Right atrium auricular region (tissue), 2 donors: Measurements from ENCODE around the gene KCNF1. TPM values are rescaled to one million over a fixed set of nuclear protein-coding genes. Genes with fewer than 3 reads are reported as not detected.
A peak's percentile ranks its signal among the peaks of the same experiment; 100 is the strongest.

Experiments used
- DNase-seq: peaks from one replicate; pipeline ENCODE4 v3.0.0-alpha.2; 2019; ENCODE audit warnings: low spot score
- H3K27ac ChIP-seq, 2 donors: fragments of 200-600 bp; sonication (generic); 1 replicate in 1 of 2; 2 replicates in 1 of 2; pipeline ENCODE4 v1.5.1; 2016 to 2019
- H3K27me3 ChIP-seq, 2 donors: fragments of 200-600 bp; sonication (generic); one replicate each; pipeline versions ENCODE4 v1.5.1 to v1.6.0; 2017 to 2019
- H3K36me3 ChIP-seq: fragments of 200-600 bp; sonication (generic); one replicate; pipeline ENCODE4 v1.5.1; 2016
- H3K4me1 ChIP-seq, 2 donors: fragments of 200-600 bp; sonication (generic); one replicate each; pipeline versions ENCODE4 v1.5.1 to v1.6.0; 2017 to 2019
- H3K4me3 ChIP-seq, 2 donors: fragments of 200-600 bp; sonication (generic); 1 replicate in 1 of 2; 2 replicates in 1 of 2; pipeline ENCODE4 v1.5.1; 2017 to 2019; ENCODE audit warnings: mild to moderate bottlenecking in 1 of 2, moderate library complexity in 1 of 2
- H3K9me3 ChIP-seq, 2 donors: fragments of 200-600 bp; sonication (generic); one replicate each; pipeline ENCODE4 v1.5.1; 2019
- CTCF ChIP-seq, 2 donors: fragments of 200-600 bp; sonication (generic); IDR thresholded peaks; one replicate each; pipeline ENCODE4 v1.5.1; 2019; ENCODE audit warnings: antibody characterized with exemption in 2 of 2
- total RNA-seq, 2 donors: library from RNA; depleted of rRNA; stranded (reverse); fragments of >200 nt; gene quantifications; one replicate each; pipeline ENCODE4 v1.1.0, GENCODE V29; 2016

Gene KCNF1
- total RNA-seq, 2 donors from 2014 or later, result 0.30 to 0.94 TPM

- Histone ChIP-seq H3K9me3 (no peaks in the 10 kb centered on the region), H3K36me3 (no peaks in the 10 kb centered on the region), H3K4me1 (peaks cover 0 to 22% of the 10 kb centered on the region in 2 donors), H3K27me3 (no peaks in the 10 kb centered on the region), H3K27ac (no peak overlapping the region), H3K4me3 (no peak overlapping the region)
- DNase-seq, result no peak
- no peak for TF ChIP-seq CTCF (IDR thresholded peaks at IDR 0.05)
These were observed 4.1 kb downstream of the KCNF1 start for GRCh38 chr2:10915731-10916276.

GRCh38 chr2:10916953-10917352 lies 5.2 kb downstream of the KCNF1 start:
- H3K36me3 ChIP-seq, result no peaks in the 10 kb centered on the region
- no peaks in the 10 kb centered on the region for H3K9me3 ChIP-seq
- H3K27me3 ChIP-seq, result no peaks in the 10 kb centered on the region
- peaks cover 0 to 16% of the 10 kb centered on the region in 2 donors for H3K4me1 ChIP-seq
- TF ChIP-seq CTCF (IDR thresholded peaks at IDR 0.05), result no peak
- H3K27ac ChIP-seq, result no peak overlapping the region
- DNase-seq, result no peak
- no peak overlapping the region for H3K4me3 ChIP-seq

GRCh38 chr2:10917927-10918326 lies 6.2 kb downstream of the KCNF1 start:
- H3K4me3 ChIP-seq, result no peak overlapping the region
- no peak for DNase-seq
- TF ChIP-seq CTCF (IDR thresholded peaks at IDR 0.05), result no peak

GRCh38 chr2:10918661-10919409 lies 7.1 kb downstream of the KCNF1 start:
- peak overlapping the region in 1 of 2 donors; percentile 22 for H3K4me3 ChIP-seq
- H3K27me3 ChIP-seq, result no peaks in the 10 kb centered on the region
- H3K9me3 ChIP-seq, result no peaks in the 10 kb centered on the region
- TF ChIP-seq CTCF (IDR thresholded peaks at IDR 0.05), result no peak
- H3K36me3 ChIP-seq, result no peaks in the 10 kb centered on the region
- peaks cover 0 to 12% of the 10 kb centered on the region in 2 donors for H3K4me1 ChIP-seq
- no peak for DNase-seq
- H3K27ac ChIP-seq, result no peak overlapping the region

More at GRCh38 chr2:10917927-10918326, 6.2 kb downstream of the KCNF1 start:
- Histone ChIP-seq H3K27ac (no peak overlapping the region), H3K9me3 (no peaks in the 10 kb centered on the region), H3K4me1 (peaks cover 0 to 12% of the 10 kb centered on the region in 2 donors), H3K36me3 (no peaks in the 10 kb centered on the region), H3K27me3 (no peaks in the 10 kb centered on the region)

- H3K4me1 ChIP-seq, result peaks cover 0 to 12% of the 10 kb centered on the region in 2 donors
- no peak for TF ChIP-seq CTCF (IDR thresholded peaks at IDR 0.05)
- no peaks in the 10 kb centered on the region for H3K36me3 ChIP-seq
- H3K4me3 ChIP-seq, result peak overlapping the region in 1 of 2 donors; percentile 22
- H3K27ac ChIP-seq, result no peak overlapping the region
- no peak for DNase-seq
- H3K27me3 ChIP-seq, result no peaks in the 10 kb centered on the region
- no peaks in the 10 kb centered on the region for H3K9me3 ChIP-seq
These were observed 7.7 kb downstream of the KCNF1 start for GRCh38 chr2:10919410-10919770.
